Measurements from ENCODE around the gene ASCC2. TPM values are rescaled to one million over a fixed set of nuclear protein-coding genes. Genes with fewer than 3 reads are reported as not detected.
"Not testable (repeated sequence)": the region's sequence is repeated elsewhere in the genome, so short reads cannot be mapped to it uniquely, and the experiment has no call there.

ASCC2 gene
- total RNA-seq, 1 donor from 2014 or later: 31.9 TPM

- peak; percentile 97 for DNase-seq (ENCODE audit: low spot score)
- intact Hi-C loops (cut with DNase I): loop anchor here (5.0 kb wide), 2 partner anchors 215 to 235 kb away; partner anchors contain the start of gene THOC5
Observed at GRCh38 chr22:29767171-29768051, 70.7 kb downstream of the ASCC2 start, which contains the start of gene UQCR10. Gene UQCR10, plus strand, starts transcription at chr22:29767369. Its CDS starts 30 bp downstream, at chr22:29767399.

GRCh38 chr22:29766632-29767170 is 71.4 kb downstream of the ASCC2 start, which contains the start of gene ZMAT5:
Gene ZMAT5, minus strand, starts transcription at chr22:29767007. Its CDS starts 18,463 bp downstream, at chr22:29748544.
- peak; percentile 98 for DNase-seq (ENCODE audit: low spot score)
- intact Hi-C loops (cut with DNase I): loop anchor here (5.0 kb wide), 2 partner anchors 214 to 236 kb away; partner anchors contain the start of gene THOC5

DNA sequence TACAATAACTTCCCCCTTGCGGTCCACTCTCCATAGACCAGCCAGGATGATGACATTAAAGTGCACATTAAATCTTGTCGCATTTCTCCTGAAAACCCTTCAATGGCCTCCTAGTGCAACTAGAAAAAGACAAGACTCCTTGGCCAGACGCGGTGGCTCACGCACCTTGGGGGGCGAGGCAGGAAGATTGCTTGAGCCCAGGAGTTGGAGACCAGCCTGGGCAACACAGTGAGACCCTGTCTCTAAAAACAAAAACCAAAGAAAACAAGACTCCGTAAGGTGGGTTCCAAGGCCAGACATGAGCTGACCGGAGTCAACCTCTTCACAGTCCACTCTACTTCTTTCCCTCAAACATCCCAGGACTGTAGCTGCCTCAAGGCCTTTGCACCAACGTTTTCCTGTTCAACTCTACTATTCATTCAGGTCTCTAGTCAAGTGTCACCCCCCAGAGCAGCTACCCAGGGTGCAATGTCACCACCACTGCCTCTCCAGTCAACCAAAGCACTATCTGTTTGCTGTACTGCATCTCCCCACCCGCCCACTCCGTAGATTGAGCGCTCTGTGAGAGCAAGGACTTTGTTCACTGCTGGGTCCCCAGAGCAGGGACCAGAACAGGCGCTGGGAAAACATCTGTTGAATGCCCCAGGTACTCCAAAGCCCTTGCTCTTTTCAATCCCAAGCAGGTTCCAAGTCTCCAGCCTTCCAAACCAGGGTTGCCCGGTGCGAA is 72.0 kb downstream of the ASCC2 start:
- intact Hi-C loops (cut with DNase I): loop anchor here (5.0 kb wide), 2 partner anchors 214 to 236 kb away; partner anchors contain the start of gene THOC5
- DNase-seq (ENCODE audit: low spot score): no peak

DNA sequence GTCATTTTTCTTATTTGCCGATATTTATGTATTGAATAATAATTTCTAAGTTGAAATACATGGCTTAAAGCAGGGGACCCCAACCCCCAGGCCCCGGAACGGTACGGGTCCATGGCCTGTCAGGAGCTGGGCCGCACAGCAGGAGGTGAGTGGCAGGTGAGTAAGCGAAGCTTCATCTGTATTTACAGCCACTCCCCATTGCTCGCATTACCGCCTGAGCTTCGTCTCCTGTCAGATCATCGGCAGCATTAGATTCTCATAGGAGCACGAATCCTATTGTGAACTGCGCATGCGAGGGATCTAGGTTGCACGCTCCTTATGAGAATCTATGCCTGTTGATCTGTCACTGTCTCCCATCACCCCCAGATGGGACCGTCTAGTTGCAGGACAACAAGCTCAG is 75.8 kb downstream of the ASCC2 start:
- DNase-seq (ENCODE audit: low spot score): no peak
- intact Hi-C loops (cut with DNase I): no loop called here

- intact Hi-C loops (cut with DNase I): no loop called here
- no peak for DNase-seq (ENCODE audit: low spot score)
Observed at GRCh38 chr22:29758959-29759358, 79.1 kb downstream of the ASCC2 start.

DNA sequence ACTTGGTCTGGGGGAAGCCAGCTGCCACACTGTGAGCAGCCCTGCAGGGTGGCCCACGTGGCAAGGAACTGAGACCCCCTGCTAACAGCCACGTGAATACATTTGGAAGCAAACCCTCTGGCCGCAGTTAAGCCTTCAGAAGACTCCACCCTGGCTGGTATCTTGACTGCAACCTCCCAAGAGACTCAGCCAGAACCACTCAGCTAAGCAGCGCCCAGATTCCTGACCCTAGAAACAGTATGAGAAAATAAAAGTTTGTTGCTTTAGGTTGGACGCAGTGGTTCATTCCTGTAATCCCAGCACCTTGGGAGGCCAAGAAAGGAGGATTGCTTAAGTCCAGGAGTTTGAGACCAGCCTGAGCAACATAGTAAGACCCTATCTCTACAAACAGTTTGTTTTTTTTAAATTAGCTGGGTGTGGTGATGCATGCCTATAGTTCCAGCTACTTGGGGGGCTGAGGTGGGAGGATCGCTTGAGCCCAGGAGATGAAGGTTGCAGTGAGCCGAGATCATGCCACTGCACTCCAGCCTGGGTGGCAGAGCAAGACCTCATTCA is 79.9 kb downstream of the ASCC2 start:
- no peak for DNase-seq (ENCODE audit: low spot score)
- intact Hi-C loops (cut with DNase I): no loop called here

DNA sequence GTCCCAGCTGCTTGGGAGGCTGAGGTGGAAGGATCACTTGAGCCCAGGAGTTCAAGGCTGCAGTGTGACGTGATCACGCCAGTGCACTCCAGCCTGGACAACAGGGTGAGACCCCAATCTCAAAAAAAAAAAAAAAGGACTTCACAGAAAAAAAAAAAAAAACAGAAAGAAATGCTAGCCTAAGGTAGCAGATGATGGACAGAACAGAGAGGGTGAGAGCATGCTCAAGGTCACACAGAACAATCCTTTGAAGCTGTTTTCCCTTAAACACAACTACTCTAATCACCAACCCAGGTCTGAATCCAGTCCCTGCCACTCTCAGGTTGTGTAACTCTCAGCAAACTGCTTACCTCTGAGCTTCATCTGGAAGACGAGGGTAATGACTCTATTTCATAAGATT is 81.0 kb downstream of the ASCC2 start:
- no peak for DNase-seq (ENCODE audit: low spot score)
- intact Hi-C loops (cut with DNase I): no loop called here

GRCh38 chr22:29756341-29756740 is 81.7 kb downstream of the ASCC2 start:
- no peak for DNase-seq (ENCODE audit: low spot score)
- intact Hi-C loops (cut with DNase I): no loop called here

- intact Hi-C loops (cut with DNase I): no loop called here
- no peak for DNase-seq (ENCODE audit: low spot score)
Observed at GRCh38 chr22:29755889-29756288, 82.2 kb downstream of the ASCC2 start.

DNA sequence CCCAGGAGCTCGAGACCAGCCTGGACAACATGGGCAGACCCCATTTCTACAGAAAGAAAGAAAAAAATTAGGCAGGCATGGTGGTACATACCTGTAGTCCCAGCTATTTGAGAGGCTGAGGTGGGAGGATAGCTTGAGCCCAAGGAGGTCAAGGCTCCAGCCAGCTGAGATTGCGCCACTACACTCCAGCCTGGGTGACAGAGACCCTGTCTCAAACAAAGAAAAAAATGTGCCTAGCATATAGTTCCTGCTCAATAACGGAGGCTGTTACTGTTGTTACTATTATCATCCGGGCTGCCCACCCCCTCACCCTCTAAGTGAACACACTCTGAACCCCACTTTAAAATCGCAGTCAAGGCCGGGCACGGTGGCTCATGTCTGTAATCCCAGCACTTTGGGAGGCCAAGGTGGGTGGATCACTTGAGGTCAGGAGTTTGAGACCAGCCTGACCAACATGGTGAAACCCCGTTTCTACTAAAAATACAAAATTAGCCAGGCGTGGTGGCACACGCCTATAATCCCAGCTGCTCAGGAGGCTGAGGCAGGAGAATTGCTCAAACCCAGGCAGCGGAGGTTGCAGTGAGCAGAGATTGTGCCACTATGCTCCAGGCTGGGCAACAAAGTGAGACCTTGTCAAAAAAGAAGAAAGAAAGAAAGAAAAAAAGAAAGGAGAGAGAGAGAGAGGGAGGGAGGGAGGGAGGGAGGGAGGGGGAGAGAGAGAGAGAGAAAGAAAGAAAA is 83.2 kb downstream of the ASCC2 start:
- DNase-seq (ENCODE audit: low spot score); intact Hi-C loops (cut with DNase I): not testable (repeated sequence)

DNA sequence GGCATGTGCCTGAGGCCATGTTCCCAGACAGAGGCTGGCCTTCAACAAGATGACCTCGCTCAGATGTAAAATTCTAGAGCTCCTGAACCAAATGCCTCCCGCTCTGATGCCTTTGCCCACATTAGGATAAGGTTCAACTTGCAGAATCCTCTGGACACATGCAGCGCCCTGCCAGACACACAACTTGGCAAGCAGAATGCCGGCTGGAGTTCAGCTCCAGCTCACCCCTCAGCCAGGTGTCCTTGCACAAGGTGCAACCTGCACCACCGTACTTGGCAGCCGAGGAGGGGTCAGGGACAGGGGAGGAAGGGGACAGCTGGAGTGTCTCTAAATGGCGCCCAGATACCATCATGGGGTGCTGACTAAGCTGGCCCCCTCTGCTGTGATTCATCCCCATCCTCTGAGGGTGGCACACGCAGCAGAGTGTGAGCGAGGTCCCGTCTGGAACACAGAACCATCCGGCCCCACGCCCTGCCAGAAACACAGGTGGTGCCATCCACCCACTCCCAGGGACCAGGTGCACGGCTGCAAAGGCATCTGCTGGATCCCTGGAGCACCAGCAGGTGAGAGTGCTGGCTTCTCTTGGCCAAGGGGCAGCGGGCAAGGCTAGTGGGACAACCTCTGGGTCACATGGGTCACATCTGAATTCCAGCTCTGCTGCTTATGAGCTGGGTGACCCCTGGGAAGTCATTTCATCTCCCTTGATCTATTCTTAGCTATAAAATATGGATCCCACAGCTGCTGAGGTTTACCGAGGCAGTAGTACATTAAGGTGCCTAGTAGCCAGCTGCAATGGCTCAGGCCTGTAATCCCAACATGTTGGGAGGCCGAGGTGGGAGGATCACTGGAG is 84.0 kb downstream of the ASCC2 start:
- intact Hi-C loops (cut with DNase I): no loop called here
- no peak for DNase-seq (ENCODE audit: low spot score)

DNA sequence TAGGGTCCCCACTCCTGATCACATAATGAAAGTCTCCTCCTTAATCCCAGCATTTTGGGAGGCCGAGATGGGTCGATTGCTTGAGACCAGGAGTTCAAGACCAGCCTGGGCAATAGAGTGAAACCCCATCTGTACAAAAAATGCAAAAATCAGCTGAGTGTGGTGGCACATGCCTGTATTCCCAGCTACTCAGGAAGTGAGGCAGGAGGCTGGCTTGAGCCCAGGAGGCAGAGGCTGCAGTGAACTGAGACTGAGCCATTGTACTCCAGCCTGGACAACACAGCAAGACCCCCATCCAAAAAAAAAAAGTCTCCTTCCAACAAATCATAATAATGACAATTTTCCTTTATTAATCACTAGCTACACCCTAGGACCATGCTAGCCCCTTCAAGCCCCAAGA is 86.4 kb downstream of the ASCC2 start:
- no peak for DNase-seq (ENCODE audit: low spot score)
- intact Hi-C loops (cut with DNase I): no loop called here

DNA sequence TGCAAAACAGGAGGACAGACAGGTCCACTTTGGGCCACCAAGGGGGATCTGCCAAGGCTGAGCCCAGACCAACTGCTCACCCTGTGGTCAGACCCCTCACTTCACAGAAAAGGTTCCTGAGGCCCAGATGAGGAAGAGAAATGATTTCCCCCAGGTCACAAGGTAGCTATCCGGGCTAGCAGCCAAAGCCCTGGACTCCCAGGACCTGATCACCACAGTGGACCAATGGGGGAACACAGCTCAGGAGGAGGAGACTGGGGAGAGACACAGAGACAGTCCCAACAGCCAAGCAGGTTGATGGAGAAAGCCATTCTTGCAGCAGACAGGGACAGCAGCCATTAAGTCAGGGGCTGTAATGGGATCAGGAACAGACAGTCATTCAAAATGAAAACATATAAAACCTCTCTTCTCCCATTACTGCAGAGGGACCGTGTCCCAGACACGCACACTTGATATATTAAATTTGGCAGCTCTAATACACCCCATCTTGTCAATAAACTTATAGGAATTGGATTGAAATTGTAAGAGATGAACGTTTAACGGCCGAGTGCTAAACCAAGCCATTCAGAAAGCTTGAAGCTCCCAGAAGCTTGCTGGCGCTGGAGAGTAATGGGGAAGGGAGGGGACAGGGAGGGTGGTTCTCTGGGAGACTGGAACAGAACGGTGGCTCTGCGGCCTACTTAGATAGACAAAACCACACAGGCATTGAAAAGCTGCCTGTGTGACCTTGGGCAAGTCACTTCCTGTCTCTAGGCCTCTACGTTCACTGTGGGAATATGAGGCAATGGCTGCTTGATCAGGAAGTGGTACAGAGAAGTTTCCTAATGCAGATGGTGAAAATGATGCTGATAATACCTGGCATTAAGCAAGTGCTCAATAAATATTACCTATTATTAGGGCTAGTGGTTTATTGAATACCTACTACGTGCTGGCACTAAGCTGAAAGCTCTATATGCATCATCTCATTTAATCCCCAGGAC is 87.2 kb downstream of the ASCC2 start:
- intact Hi-C loops (cut with DNase I): no loop called here
- DNase-seq (ENCODE audit: low spot score): no peak

DNA sequence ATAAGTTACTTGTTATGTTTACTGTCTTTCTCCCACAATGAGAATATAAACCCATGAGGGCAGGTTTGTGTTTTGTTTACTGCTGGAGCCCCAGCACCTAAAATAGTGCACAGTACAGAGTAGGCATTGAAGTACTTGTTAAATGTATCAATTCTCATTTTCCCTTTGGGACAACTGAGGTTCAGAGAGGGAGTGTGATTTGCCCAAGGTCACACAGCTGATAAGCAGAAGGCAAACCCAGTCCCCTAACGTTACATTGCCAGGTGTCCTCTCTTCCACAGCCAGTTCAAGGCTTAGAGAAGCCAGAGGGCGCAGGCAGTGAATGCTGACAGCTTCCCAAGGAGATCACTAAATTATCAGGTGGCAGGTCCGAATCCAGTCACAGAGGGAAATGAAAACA is 88.0 kb downstream of the ASCC2 start:
- intact Hi-C loops (cut with DNase I): no loop called here
- no peak for DNase-seq (ENCODE audit: low spot score)

DNA sequence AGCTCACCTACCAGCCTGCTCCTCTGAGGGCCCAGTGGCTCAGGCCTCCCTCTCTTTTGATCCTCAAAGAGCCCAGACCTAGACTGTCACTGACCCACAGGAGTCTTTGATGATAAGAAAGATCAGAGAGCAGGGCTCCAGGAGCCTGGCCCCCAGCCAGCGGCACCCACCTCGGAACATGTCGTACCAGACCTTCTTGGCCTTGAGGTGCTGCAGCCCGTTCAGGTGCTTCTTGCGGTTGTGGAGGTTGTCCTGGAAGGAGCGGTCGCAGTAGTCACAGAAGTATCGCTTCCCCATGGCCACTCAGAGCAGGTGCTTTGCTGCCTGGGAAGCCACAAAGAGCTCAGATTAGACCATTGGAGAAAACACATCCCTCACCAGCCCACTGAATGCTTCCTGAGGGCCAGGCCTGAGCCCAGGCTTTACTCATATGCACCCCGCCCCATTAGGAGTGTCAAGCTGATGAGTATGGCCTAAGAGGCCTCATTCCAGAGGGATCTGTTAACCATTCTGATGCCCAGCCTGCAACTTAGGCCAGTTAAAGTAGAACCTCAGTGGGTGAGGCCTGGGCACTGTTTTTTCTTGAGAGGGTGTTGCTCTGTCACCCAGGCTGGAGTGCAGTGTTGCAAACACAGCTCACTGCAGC is 89.7 kb downstream of the ASCC2 start:
- intact Hi-C loops (cut with DNase I): no loop called here
- DNase-seq (ENCODE audit: low spot score): no peak

GRCh38 chr22:29747832-29748231 is 90.2 kb downstream of the ASCC2 start:
- intact Hi-C loops (cut with DNase I): no loop called here
- DNase-seq (ENCODE audit: low spot score): no peak

DNA sequence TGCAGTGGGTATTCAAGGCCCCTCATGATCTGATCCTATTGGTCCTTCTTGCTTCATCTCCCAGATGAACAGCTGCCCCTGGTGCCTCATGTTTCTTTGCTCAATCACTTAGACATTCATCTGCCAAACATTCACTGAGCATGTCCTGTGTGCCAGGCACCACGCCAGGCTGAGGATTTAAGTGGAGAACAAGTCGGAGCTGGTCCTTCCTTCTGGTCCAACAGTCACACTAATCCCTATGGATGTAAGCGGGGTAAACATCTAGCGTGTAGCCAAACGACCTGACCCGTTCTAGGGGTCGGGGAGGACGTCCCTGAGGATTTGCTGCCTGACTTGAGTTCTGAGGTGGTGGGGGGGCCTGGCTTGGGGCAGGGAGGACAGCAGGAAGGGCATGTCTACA is 93.2 kb downstream of the ASCC2 start:
- no peak for DNase-seq (ENCODE audit: low spot score)

More for the DNA sequence above, 93.2 kb downstream of the ASCC2 start:
- intact Hi-C loops (cut with DNase I): no loop called here
